Cardiac fibroblast (primary cell): ENCODE measurements around the gene NTN3.

Source experiments
- DNase-seq, 2 donors: peaks; one replicate each; pipeline versions ENCODE4 v3.0.0 to v3.0.0-alpha.2; 2010; ENCODE audit warnings: low read depth in 2 of 2
- H3K4me3 ChIP-seq, 2 donors: replicated peaks in 1 of 2; 1 replicate in 1 of 2; 2 replicates in 1 of 2; pipeline ENCODE4 v1.5.1; 2011; ENCODE audit warnings: low read depth in 2 of 2, low read length in 2 of 2, mild to moderate bottlenecking in 2 of 2, moderate library complexity in 1 of 2
- TF ChIP-seq, protein P1 (sequence below): IDR thresholded peaks from one replicate; pipeline ENCODE4 v1.5.1; 2011; ENCODE audit warnings: low read depth, mild to moderate bottlenecking, low read length, inconsistent platforms

NTN3 gene

DNA sequence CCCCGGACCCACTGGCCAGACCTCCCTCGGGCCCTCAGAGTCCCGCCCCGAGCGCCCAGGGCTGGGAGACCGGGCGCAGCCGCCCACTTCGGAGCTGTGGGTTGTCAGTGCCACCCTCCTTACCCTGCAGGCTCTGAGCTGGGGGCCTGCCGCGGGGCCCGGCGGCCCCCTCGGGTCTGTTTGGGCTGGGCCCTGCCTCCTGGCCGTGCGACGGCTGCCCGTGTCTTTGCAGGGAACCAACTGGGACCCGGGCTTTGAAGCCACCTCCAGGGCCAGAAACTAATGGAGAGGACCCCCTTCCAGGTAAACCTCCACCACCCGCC, 10.7 kb upstream of the NTN3 start:
- TF ChIP-seq, protein P1, sequence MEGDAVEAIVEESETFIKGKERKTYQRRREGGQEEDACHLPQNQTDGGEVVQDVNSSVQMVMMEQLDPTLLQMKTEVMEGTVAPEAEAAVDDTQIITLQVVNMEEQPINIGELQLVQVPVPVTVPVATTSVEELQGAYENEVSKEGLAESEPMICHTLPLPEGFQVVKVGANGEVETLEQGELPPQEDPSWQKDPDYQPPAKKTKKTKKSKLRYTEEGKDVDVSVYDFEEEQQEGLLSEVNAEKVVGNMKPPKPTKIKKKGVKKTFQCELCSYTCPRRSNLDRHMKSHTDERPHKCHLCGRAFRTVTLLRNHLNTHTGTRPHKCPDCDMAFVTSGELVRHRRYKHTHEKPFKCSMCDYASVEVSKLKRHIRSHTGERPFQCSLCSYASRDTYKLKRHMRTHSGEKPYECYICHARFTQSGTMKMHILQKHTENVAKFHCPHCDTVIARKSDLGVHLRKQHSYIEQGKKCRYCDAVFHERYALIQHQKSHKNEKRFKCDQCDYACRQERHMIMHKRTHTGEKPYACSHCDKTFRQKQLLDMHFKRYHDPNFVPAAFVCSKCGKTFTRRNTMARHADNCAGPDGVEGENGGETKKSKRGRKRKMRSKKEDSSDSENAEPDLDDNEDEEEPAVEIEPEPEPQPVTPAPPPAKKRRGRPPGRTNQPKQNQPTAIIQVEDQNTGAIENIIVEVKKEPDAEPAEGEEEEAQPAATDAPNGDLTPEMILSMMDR = no peak
- DNase-seq = no peak
- peak overlapping the region; percentile 56 to 62 for H3K4me3 ChIP-seq

DNA sequence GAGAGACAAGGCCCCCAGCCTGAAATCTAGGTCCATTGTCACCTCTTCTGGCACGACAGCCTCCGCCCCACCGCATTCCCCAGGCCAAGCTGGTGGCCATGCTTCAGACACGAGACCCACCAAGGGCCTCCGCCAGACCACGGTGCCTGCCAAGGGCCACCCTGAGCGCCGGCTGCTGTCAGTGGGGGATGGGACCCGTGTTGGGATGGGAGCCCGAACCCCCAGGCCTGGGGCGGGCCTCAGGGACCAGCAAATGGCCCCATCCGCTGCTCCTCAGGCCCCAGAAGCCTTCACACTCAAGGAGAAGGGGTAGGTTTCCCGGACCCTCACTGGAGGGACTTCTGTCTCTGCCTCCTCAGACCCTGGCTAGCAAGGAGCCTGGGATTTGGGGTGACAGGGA, 10.2 kb upstream of the NTN3 start:
- no peak for DNase-seq
- TF ChIP-seq, protein P1 = no peak
- H3K4me3 ChIP-seq = peak overlapping the region in 1 of 2 donors; percentile 56

DNA sequence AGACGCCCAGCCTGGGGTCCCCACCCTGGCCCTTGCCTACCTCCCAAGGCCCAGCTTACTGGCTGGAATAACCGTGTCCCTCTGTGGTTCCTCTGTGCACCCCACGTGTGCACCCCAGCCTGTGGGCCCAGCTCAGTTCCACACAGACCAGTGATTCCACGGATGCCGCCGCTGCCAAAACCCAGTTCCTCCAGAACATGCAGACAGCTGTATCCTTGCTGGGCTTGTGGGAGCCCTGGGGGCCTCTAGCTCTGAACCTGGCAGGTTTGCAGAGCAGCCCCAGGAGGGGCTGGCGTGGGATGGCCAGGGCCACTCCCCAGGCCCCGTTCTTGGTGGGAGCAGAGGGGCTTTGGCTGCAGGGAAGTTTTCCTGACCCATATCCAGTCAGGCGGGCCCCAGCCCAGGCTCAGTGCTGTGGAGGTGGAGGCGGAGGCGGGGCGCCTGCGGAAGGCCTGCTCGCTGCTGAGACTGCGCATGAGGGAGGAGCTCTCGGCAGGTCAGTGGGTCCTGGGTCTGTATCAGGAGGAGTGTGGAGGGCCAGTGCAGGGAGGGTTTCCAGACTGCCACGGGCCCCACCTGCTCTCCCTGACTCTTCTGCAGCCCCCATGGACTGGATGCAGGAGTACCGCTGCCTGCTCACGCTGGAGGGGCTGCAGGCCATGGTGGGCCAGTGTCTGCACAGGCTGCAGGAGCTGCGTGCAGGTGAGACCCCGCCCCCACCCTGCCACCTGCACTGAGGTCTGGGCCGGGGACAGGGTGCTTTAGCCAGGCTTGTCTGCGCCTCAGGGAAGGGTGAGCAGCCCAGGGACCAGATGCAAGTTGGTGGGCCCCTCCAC, 8.8 kb upstream of the NTN3 start:
- H3K4me3 ChIP-seq = no peak overlapping the region
- TF ChIP-seq, protein P1 = no peak
- no peak for DNase-seq

DNA sequence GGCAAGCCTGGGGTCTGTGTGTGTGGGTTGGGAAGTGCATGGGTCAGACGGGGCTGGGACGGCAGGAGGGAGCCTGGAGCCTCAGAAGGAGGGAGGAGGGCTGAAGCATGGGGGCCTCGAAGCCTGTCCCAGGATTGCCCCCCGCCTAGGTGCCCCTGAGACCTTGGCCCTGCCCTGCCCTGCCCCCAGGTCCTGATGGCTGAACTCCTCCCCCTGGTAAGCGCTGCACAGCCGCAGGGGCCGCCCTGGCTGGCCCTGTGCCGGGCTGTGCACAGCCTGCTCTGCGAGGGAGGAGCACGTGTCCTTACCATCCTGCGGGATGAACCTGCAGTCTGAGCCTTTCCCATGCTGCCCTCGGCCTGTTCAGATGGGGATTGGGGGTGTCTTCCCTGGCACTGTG, 6.8 kb upstream of the NTN3 start:
- no peak for DNase-seq
- H3K4me3 ChIP-seq = no peak overlapping the region
- TF ChIP-seq, protein P1 = no peak

DNA sequence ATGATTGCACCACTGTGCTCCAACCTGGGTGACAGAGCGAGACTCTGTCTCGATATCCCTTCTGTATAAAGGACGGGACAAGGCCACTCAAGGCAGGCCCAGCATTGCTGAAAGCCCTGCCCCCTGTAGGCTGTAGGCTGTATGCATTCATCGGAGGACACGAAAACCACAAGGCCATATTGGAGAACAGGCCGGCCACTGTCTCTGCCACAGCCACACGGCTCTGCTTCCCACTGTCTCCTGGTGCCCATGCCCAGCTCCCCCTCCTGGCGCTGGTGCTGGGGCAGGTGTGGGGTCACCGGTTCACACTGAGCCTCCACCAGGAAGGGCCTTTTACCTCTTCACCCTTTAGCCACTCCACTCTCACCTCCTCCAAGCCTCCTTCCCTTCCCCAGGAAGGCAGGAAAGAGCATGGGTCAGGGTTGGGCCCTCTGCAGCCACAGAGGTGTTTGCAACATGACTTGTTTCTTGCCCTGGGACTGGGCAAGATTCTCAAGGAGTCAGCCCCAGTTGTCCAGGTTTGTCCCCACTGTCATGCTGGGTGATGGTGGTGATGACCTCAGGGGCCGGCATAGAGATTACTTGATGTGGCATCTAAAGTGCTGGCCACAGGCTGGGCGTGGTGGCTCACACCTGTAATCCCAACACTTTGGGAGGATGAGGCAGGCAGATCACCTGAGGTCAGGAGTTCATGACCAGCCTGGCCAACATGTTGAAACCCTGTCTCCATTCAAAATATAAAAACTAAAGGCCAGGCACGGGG, 5.3 kb upstream of the NTN3 start:
- DNase-seq = peak in 1 of 2 donors; percentile 20

DNA sequence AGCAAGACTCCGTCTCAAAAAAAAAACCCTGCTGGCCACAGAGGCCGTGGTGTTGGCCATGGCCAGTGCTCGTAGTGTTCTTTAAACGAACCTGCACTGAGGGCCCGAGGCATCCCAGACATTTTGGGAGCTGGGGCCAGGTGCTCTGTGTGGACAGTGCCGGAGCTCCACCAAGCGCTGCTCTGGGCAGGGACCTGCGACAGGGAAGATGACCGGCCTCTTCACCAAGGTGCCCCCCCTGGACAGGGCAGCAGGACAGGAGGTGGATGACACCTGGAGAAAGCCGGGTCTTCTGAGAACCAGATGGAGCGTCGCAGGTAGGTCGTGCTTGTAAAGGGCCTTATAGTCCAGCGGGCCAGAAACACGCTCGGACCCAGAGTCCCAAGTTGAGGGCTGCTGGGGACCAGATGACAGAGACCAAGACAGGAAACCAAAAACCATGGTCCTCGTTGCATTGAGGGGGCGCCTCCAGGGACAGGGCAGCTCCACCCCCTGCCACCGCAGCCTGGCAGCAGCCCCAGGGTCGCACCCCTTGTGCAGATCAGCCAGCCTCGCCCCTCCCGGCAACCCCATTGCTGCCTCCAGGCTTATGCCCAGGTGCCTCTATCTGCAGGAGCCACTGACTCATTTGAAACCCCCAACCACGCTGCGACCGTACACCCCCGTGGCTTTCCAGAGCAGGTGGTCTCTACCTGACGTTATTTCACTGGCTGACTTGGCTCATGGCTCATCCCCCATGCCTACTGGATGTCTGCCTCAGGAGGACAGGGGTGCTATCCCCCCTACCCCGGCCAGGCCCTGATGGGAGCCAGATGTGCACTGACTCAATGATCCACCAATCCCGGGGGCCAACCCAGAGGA, 4.2 kb upstream of the NTN3 start:
- no peak for DNase-seq
- peak overlapping the region in 1 of 2 donors; percentile 49 for H3K4me3 ChIP-seq
- TF ChIP-seq, protein P1 = no peak

More for the DNA sequence above, 5.3 kb upstream of the NTN3 start:
- no peak overlapping the region for H3K4me3 ChIP-seq
- TF ChIP-seq, protein P1 = peak; percentile 43
